ENCODE data around the gene SMARCAD1.

Gene SMARCAD1

GRCh38 chr4:94256144-94256783, 48.6 kb downstream of the SMARCAD1 start:
- H3K4me3 ChIP-seq (ENCODE audit: control insufficient read depth, low read depth, low read length), result no peak overlapping the region
- no peak for TF ChIP-seq CTCF (IDR thresholded peaks at IDR 0.05; ENCODE audit: control insufficient read depth, insufficient read depth, low read depth, low read length, missing control alignments)
- DNase-seq (ENCODE audit: low read depth), result no peak

GRCh38 chr4:94256828-94257227, 49.2 kb downstream of the SMARCAD1 start:
- no peak for DNase-seq (ENCODE audit: low read depth)
- no peak for TF ChIP-seq CTCF (IDR thresholded peaks at IDR 0.05; ENCODE audit: control insufficient read depth, insufficient read depth, low read depth, low read length, missing control alignments)
- no peak overlapping the region for H3K4me3 ChIP-seq (ENCODE audit: control insufficient read depth, low read depth, low read length)

- no peak for TF ChIP-seq CTCF (IDR thresholded peaks at IDR 0.05; ENCODE audit: control insufficient read depth, insufficient read depth, low read depth, low read length, missing control alignments)
- H3K4me3 ChIP-seq (ENCODE audit: control insufficient read depth, low read depth, low read length), result no peak overlapping the region
- no peak for DNase-seq (ENCODE audit: low read depth)
Measured at GRCh38 chr4:94262163-94263016, 54.7 kb downstream of the SMARCAD1 start.

- no peak overlapping the region for H3K4me3 ChIP-seq (ENCODE audit: control insufficient read depth, low read depth, low read length)
- no peak for DNase-seq (ENCODE audit: low read depth)
- TF ChIP-seq CTCF (IDR thresholded peaks at IDR 0.05; ENCODE audit: control insufficient read depth, insufficient read depth, low read depth, low read length, missing control alignments), result no peak
Measured at GRCh38 chr4:94267037-94267436, 59.4 kb downstream of the SMARCAD1 start.

- H3K4me3 ChIP-seq (ENCODE audit: control insufficient read depth, low read depth, low read length), result no peak overlapping the region
- TF ChIP-seq CTCF (IDR thresholded peaks at IDR 0.05; ENCODE audit: control insufficient read depth, insufficient read depth, low read depth, low read length, missing control alignments), result no peak
- no peak for DNase-seq (ENCODE audit: low read depth)
Measured at GRCh38 chr4:94271248-94271647, 63.6 kb downstream of the SMARCAD1 start.

GRCh38 chr4:94274912-94275311, 67.2 kb downstream of the SMARCAD1 start:
- no peak overlapping the region for H3K4me3 ChIP-seq (ENCODE audit: control insufficient read depth, low read depth, low read length)
- peak; percentile 29 for DNase-seq (ENCODE audit: low read depth)
- no peak for TF ChIP-seq CTCF (IDR thresholded peaks at IDR 0.05; ENCODE audit: control insufficient read depth, insufficient read depth, low read depth, low read length, missing control alignments)

All from AG09309 (cell line).